ENCODE results near the gene FBL. TPM values are rescaled to one million over a fixed set of nuclear protein-coding genes. Genes with fewer than 3 reads are reported as not detected.
"Not testable (repeated sequence)": the region's sequence is repeated elsewhere in the genome, so short reads cannot be mapped to it uniquely, and the experiment has no call there.

FBL gene
- total RNA-seq, 2 donors from 2014 or later = 513 to 639 TPM

DNA sequence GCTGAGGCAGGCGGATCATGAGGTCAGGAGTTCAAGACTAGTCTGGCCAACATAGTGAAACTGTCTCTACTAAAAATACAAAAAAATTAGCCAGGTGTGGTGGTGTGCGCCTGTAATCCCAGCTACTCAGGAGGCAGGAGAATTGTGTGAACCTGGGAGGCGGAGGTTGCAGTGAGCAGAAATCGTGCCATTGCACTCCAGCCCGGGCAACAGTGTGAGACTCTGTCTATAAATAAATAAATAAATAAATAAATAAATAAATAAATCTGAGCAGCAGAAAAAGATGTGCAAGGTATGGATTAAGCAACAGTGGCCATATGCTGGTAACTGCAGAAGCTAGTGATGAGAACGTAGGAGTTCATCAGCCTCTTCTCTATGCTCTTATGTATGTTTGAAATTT, 32.1 kb downstream of the FBL start:
- not testable (repeated sequence) for H3K27me3 Mint-ChIP-seq; H3K4me1 Mint-ChIP-seq; H3K9me3 Mint-ChIP-seq; ATAC-seq (replicated peaks); H3K4me3 Mint-ChIP-seq; H3K27ac Mint-ChIP-seq
- peaks cover 22% of the 10 kb centered on the region for H3K36me3 Mint-ChIP-seq (ENCODE audit: low read depth)

DNA sequence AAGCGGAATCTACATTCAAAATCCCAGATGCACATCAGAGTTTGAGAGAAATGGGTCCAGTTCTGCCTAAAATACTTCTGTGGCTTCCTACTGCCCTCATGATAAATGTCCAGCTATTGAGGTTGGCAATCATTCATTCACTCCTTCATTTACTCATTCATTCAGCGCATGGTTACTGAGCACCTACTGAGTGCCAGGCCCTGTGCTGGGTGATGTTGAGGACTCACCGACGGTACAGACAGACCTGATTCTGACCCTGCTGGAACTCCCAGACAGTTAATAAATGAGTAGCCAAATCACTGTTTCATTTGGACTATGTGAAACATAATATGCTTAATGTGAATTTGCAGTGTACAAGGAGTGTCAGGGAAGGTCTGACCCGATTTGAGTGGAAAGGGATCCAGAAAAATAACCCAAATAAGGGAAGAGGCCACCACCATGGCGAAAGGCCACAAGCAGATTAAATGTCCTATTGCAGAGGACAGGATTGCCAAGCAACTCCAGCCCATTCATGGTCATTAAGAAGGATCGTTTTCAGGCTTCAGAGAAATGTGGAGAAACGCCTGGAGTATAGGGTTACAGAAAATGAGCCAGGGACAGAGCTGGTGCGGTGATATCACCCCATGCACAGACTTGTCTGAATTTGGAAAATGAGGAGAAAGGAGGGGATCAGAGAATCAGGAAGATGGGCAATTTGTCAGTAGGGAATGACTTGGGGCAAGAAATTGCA, 32.8 kb downstream of the FBL start:
- no peaks in the 10 kb centered on the region for H3K9me3 Mint-ChIP-seq
- no peak for ATAC-seq (replicated peaks)
- H3K36me3 Mint-ChIP-seq (ENCODE audit: low read depth) = peaks cover 22% of the 10 kb centered on the region
- no peak overlapping the region for H3K4me3 Mint-ChIP-seq
- no peak overlapping the region for H3K27ac Mint-ChIP-seq
- H3K4me1 Mint-ChIP-seq = peaks cover 8% of the 10 kb centered on the region
- H3K27me3 Mint-ChIP-seq = no peaks in the 10 kb centered on the region

DNA sequence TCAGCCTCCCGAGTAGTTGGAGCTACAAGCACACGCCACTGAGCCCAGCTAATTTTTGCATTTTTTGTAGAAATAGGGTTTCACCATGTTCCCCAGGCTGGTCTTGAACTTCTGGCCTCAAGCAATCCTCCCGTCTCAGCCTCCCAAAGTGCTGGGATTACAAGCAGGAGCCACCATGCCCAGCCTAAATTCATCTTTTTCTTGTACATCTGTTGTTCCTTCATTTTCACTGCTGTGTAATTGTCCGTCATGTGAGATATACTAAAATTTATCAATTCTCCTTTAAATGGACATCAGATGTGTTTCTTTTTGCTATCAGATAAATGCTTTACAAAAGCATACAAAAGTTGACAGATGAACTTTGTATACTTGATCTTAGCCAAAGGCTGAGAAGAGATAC, 35.1 kb downstream of the FBL start:
- no peaks in the 10 kb centered on the region for H3K27me3 Mint-ChIP-seq
- H3K36me3 Mint-ChIP-seq (ENCODE audit: low read depth) = peaks cover 6% of the 10 kb centered on the region
- no peak overlapping the region for H3K27ac Mint-ChIP-seq
- no peak for ATAC-seq (replicated peaks)
- no peak overlapping the region for H3K4me3 Mint-ChIP-seq
- no peaks in the 10 kb centered on the region for H3K9me3 Mint-ChIP-seq
- H3K4me1 Mint-ChIP-seq = peaks cover 4% of the 10 kb centered on the region

DNA sequence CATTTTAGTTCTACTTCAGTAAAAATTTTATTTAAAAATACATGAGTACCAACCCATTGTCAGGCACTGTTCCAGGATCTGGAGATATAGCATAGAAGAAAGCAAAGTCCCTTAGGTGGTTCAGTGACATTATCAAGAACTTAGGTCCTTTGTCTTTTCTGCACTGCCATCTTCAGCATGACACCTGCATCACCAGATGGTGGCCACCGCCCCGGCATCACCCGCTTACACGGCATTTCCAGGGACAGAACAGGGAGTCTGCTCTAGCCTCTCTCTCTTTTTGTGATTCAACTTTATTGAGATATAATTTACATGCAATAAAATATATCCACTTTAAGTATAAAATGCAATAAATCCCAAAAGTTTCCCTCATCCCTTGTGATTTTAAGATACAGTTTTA, 35.8 kb downstream of the FBL start:
- peaks cover under 1% of the 10 kb centered on the region for H3K36me3 Mint-ChIP-seq (ENCODE audit: low read depth)
- no peak overlapping the region for H3K27ac Mint-ChIP-seq
- no peak overlapping the region for H3K4me3 Mint-ChIP-seq
- no peak for ATAC-seq (replicated peaks)
- H3K27me3 Mint-ChIP-seq = peaks cover under 1% of the 10 kb centered on the region
- H3K9me3 Mint-ChIP-seq = no peaks in the 10 kb centered on the region
- H3K4me1 Mint-ChIP-seq = no peaks in the 10 kb centered on the region

DNA sequence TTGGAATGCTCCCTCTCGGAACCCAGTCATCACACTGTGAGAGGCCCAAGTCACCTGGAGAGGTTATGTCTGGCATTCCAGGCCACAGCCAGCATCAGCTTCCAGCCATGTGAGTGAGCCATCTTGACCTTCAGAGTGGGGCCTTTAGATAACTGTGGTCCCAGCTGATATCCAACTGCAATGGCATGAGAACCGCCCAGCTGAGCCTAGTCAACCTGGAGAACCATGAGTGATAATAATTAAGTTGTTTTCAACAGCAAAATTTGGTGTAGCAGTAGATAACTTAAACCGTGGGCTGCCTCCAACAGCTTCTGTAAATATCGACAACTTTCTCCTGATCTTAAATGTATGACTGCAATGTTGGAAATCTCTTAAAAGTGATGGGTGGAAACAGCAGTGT, 36.8 kb downstream of the FBL start:
- H3K4me1 Mint-ChIP-seq = no peaks in the 10 kb centered on the region
- H3K27me3 Mint-ChIP-seq = peaks cover 4% of the 10 kb centered on the region
- no peaks in the 10 kb centered on the region for H3K36me3 Mint-ChIP-seq (ENCODE audit: low read depth)
- no peak overlapping the region for H3K27ac Mint-ChIP-seq
- H3K9me3 Mint-ChIP-seq = no peaks in the 10 kb centered on the region
- no peak for ATAC-seq (replicated peaks)
- no peak overlapping the region for H3K4me3 Mint-ChIP-seq

DNA sequence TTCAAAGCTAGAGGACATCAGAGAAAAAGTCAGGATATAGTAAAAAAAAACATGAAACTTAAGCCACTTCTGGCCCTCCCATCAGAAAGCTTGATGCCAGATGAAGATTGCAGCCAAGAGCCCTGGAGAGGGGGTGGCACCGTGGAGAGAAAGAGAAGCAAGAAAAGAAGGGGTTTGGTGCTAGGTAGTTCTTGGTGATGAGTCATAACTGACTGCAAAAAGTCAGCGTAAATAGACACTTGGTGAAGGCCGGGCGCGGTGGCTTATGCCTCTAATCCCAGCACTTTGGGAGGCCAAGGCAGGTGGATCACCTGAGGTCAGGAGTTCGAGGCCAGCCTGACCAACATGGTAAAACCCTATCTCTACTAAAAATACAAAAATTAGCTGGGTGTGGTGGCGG, 37.5 kb downstream of the FBL start:
- ATAC-seq (replicated peaks) = peak; percentile 43
- H3K4me3 Mint-ChIP-seq; H3K27me3 Mint-ChIP-seq; H3K9me3 Mint-ChIP-seq; H3K27ac Mint-ChIP-seq; H3K4me1 Mint-ChIP-seq; H3K36me3 Mint-ChIP-seq (ENCODE audit: low read depth): not testable (repeated sequence)

DNA sequence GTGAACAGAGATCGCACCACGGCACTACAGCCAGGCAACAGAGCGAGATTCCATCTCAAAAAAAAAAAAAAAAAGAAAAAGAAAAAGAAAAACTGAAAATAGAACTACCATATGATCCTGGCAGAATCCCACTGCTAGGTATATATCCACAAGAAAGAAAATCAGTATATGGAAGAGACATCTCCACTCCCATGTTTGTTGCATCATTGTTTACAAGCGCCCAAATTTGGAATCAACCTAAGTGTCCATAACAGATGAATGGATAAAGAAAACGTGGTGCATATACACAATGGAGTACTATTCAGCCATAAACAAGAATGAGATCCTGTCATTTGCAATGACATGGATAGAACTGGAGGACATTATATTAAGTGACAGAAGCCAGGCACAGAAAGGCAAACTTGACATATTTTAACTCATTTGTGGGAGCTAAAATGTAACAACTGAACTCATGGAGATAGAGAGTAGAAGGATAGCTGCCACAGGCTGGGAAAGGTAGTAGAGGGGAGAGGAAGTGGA, 38.3 kb downstream of the FBL start:
- ATAC-seq (replicated peaks) = no peak
- Mint-ChIP-seq H3K36me3 (ENCODE audit: low read depth) (no peaks in the 10 kb centered on the region), H3K4me3 (no peak overlapping the region), H3K27me3 (peaks cover 8% of the 10 kb centered on the region), H3K27ac (no peak overlapping the region), H3K9me3 (no peaks in the 10 kb centered on the region), H3K4me1 (no peaks in the 10 kb centered on the region)

DNA sequence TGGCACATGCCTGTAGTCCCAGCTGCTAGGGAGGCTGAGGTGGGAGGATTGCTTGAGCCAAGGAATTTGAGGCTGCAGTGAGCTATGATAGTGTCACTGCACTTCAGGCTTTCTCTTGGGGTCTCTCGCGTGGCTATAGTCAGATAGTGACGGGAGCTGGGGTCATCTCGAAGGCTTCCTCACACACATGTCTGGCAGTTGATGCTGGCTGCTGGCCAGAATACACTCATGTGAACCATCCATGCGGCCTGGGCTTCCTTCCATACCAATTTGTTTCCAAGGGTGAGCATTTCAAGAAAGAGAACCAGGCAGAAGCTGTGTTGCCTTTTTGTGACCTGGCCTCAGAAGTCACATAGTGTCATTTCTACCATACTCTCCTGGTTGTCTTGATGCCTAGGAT, 41.1 kb downstream of the FBL start:
- peaks cover 12% of the 10 kb centered on the region for H3K27me3 Mint-ChIP-seq
- H3K9me3 Mint-ChIP-seq = no peaks in the 10 kb centered on the region
- H3K36me3 Mint-ChIP-seq (ENCODE audit: low read depth) = no peaks in the 10 kb centered on the region
- no peaks in the 10 kb centered on the region for H3K4me1 Mint-ChIP-seq
- H3K27ac Mint-ChIP-seq = no peak overlapping the region
- H3K4me3 Mint-ChIP-seq = no peak overlapping the region
- ATAC-seq (replicated peaks) = no peak

DNA sequence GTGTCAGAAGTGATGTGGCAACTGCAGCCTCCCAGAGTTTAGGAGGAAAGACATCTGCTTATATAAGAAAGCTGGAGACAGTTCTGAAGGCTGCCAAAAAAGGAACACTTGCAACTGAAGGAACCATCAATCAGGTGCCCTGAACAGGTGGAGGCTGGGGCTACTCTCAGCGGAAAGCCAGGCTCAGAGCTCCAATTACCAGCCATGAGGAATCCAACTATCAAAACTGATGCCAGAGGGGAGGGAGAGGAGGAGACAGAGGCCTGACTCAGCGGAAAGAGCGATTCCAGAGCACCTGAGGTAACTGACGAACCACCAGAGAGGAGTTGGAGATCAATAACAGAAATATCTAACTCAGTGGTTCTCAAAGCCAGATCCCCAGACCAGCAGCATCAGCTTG, 43.2 kb downstream of the FBL start:
- Mint-ChIP-seq H3K4me3 (no peak overlapping the region), H3K27me3 (peaks cover 13% of the 10 kb centered on the region), H3K36me3 (ENCODE audit: low read depth) (no peaks in the 10 kb centered on the region), H3K9me3 (no peaks in the 10 kb centered on the region), H3K4me1 (no peaks in the 10 kb centered on the region), H3K27ac (no peak overlapping the region)
- ATAC-seq (replicated peaks) = no peak

DNA sequence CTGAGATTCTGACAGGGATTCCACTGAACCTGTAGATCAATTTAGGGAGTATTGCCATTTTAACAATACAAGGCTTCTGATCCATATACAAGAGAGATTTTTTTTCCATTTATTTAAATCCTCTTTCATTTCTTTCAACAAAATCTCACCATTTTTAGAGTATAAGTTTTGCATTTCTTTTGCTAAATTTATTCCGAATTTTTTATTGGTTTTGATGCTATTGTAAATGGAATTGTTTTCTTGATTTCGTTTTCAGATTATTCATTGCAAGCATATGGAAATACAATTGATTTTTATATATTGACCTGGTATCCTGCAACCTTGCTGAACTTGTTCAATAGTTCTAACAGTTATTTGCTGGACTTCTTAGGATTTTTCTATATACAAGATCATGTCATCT, 49.1 kb downstream of the FBL start:
- ATAC-seq (replicated peaks) = no peak
- no peak overlapping the region for H3K27ac Mint-ChIP-seq
- H3K4me1 Mint-ChIP-seq = no peaks in the 10 kb centered on the region
- H3K4me3 Mint-ChIP-seq = no peak overlapping the region
- H3K36me3 Mint-ChIP-seq (ENCODE audit: low read depth) = no peaks in the 10 kb centered on the region
- H3K9me3 Mint-ChIP-seq = no peaks in the 10 kb centered on the region
- H3K27me3 Mint-ChIP-seq = peaks cover 11% of the 10 kb centered on the region

DNA sequence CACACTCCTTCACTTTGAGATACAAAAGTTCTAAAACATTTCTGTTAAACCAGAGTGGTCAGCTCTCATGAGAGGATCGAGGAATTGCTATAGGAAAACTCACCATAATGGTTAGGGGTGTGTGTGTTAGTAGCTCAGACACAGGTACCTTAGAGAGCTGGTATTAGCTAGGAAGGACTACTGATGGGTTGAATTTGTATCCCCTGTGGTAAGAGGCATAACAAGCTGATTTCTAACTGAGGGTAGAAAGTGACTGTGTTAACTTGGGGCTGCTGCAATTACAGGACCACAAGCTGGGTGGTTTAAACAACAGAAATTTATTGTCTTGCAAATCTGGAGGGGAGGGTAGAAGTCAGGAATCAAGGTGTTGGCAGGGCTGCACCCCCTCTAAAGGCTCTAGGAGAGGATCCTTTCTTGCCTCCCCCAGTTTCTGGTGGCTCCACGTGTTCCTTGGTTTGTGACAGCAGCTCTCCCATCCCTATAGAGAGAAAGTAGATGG, 50.1 kb downstream of the FBL start:
- no peak overlapping the region for H3K4me3 Mint-ChIP-seq
- no peak for ATAC-seq (replicated peaks)
- no peak overlapping the region for H3K27ac Mint-ChIP-seq
- H3K9me3 Mint-ChIP-seq = no peaks in the 10 kb centered on the region
- H3K27me3 Mint-ChIP-seq = peaks cover 11% of the 10 kb centered on the region
- H3K36me3 Mint-ChIP-seq (ENCODE audit: low read depth) = no peaks in the 10 kb centered on the region
- H3K4me1 Mint-ChIP-seq = no peaks in the 10 kb centered on the region

DNA sequence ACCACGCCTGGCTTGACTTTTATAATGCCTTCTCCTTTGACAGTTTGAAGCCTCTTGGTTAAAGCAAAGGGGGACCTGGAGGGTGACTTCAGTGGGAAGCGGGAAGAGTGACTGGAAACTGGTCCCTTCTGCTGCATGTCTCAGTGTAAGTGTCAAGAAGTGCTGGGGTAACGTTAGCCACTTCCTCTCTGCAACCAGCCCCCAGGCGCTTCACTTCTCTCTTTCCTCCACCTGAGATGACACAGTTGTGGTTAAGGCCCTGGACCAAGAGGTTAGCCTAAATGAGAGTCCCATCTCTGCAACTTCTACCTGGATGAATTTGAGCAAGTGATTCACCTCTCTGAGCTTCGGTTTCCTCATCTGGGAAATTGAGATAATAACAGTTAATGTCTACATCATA, 51.2 kb downstream of the FBL start:
- H3K27ac Mint-ChIP-seq = no peak overlapping the region
- ATAC-seq (replicated peaks) = peak; percentile 40
- H3K36me3 Mint-ChIP-seq (ENCODE audit: low read depth) = no peaks in the 10 kb centered on the region
- no peak overlapping the region for H3K4me3 Mint-ChIP-seq
- H3K27me3 Mint-ChIP-seq = peaks cover 7% of the 10 kb centered on the region
- no peaks in the 10 kb centered on the region for H3K9me3 Mint-ChIP-seq
- H3K4me1 Mint-ChIP-seq = no peaks in the 10 kb centered on the region

DNA sequence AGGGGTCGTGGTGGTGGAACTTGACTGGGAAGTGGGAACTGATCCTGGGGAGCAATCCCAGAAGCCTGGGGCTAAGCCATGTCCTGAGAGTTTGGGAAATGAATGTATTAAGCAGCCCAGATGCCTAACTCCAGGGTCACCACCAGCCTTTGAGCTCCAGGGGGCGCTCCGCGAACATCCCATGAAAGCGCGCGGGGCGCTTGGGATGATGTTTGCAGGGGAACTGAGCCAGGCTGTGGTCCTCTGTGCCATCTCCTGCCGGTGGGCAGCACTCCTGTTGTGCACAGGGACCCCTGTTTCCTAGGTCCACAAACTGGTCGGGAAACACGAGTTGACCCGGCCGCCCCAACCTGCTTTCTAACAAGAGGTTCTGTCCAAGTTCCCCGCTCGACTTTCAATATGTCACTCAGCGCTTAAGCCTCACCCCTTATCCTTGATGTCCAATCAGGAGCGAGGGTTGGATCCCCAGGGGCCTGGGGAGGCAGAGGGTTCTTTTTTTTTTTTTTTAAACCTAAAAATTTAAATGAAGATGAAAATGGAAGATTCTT, 53.1 kb downstream of the FBL start:
- H3K4me1 Mint-ChIP-seq = no peaks in the 10 kb centered on the region
- peak; percentile 98 for ATAC-seq (replicated peaks)
- H3K27ac Mint-ChIP-seq = no peak overlapping the region
- H3K27me3 Mint-ChIP-seq = peaks cover 14% of the 10 kb centered on the region
- H3K36me3 Mint-ChIP-seq (ENCODE audit: low read depth) = no peaks in the 10 kb centered on the region
- peaks cover 7% of the 10 kb centered on the region for H3K9me3 Mint-ChIP-seq
- H3K4me3 Mint-ChIP-seq = peak overlapping the region; percentile 71

DNA sequence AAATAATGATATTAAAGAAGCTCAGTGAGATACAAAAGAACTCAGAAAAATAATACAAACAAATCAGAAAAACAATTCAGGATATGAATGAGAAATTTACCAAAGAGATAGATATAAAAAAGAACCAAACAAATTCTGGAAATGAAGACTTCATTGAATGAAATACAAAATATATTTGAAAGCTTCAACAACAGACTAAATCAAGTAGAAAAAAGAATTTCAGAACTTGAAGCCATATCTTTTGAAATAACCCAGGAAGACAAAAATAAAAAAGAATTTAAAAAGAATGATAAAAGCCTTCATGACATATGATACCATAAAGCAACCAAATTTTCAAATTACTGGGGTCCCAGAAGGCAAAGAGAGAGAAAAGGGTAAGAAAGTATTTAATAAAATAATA, 57.9 kb downstream of the FBL start:
- H3K27ac Mint-ChIP-seq = no peak overlapping the region
- ATAC-seq (replicated peaks) = no peak
- H3K36me3 Mint-ChIP-seq (ENCODE audit: low read depth) = no peaks in the 10 kb centered on the region
- peaks cover 10% of the 10 kb centered on the region for H3K9me3 Mint-ChIP-seq
- peaks cover 29% of the 10 kb centered on the region for H3K27me3 Mint-ChIP-seq
- H3K4me3 Mint-ChIP-seq = no peak overlapping the region
- H3K4me1 Mint-ChIP-seq = no peaks in the 10 kb centered on the region

Data from activated T-helper 17 cell treated with anti-CD3 and anti-CD28 coated beads, Interleukin-2, amount 50 U/mL, for 72 hours (primary cell).